ENCODE measurements around the gene MLXIP.

DNA sequence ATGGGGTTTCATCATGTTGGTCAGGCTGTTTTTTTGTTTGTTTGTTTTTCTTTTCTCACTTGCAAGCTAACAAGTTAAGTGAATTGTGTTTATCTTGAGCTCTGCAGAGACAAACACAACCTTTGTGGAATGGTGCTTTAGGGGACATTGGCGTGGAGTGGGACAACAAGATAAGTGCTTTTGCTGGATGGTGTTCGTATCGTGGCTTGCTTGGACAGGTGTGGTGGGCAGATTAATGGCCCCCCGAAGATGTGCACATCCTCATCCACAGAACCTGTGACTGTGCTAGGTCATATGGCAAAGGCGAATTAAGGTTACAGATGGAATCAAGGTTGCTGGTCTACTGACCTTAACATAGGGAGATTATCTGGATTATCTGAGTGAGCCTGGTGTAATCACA is 7.0 kb downstream of the MLXIP start:
- TF ChIP-seq, protein P1, sequence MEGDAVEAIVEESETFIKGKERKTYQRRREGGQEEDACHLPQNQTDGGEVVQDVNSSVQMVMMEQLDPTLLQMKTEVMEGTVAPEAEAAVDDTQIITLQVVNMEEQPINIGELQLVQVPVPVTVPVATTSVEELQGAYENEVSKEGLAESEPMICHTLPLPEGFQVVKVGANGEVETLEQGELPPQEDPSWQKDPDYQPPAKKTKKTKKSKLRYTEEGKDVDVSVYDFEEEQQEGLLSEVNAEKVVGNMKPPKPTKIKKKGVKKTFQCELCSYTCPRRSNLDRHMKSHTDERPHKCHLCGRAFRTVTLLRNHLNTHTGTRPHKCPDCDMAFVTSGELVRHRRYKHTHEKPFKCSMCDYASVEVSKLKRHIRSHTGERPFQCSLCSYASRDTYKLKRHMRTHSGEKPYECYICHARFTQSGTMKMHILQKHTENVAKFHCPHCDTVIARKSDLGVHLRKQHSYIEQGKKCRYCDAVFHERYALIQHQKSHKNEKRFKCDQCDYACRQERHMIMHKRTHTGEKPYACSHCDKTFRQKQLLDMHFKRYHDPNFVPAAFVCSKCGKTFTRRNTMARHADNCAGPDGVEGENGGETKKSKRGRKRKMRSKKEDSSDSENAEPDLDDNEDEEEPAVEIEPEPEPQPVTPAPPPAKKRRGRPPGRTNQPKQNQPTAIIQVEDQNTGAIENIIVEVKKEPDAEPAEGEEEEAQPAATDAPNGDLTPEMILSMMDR (conservative IDR thresholded peaks at IDR 0.05; ENCODE audit: low read length), result no peak
- TF ChIP-seq EZH2phosphoT487 (IDR thresholded peaks at IDR 0.05; ENCODE audit: borderline replicate concordance, low read depth, low read length), result no peak

All from OCI-LY7 (cell line).